ENCODE data around the gene GMDS. TPM values are rescaled to one million over a fixed set of nuclear protein-coding genes. Genes with fewer than 3 reads are reported as not detected.
A peak's percentile ranks its signal among the peaks of the same experiment; 100 is the strongest.

Gene GMDS
- total RNA-seq, 1 donor from 2014 or later = 27.0 TPM

DNA sequence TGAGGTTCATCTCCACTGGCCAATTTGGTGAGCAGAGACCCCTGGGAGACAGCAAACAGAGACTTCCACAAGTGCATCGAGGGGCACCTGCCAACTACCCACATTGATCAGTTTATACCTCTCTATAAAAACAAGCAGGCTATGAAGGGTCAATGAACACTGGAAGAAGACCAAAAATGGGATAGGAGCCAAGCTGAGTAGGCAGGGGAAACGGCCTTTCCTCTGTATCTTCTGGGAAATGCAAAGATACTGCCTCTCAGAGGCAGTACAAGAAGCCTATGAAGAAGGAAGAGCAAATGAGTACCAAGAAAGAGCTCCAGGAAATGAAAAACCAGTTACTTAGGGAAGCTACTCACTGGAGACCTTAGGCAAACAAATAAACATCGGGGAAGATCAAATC lies 247.7 kb downstream of the GMDS start:
- TF ChIP-seq, protein P1, sequence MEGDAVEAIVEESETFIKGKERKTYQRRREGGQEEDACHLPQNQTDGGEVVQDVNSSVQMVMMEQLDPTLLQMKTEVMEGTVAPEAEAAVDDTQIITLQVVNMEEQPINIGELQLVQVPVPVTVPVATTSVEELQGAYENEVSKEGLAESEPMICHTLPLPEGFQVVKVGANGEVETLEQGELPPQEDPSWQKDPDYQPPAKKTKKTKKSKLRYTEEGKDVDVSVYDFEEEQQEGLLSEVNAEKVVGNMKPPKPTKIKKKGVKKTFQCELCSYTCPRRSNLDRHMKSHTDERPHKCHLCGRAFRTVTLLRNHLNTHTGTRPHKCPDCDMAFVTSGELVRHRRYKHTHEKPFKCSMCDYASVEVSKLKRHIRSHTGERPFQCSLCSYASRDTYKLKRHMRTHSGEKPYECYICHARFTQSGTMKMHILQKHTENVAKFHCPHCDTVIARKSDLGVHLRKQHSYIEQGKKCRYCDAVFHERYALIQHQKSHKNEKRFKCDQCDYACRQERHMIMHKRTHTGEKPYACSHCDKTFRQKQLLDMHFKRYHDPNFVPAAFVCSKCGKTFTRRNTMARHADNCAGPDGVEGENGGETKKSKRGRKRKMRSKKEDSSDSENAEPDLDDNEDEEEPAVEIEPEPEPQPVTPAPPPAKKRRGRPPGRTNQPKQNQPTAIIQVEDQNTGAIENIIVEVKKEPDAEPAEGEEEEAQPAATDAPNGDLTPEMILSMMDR (IDR thresholded peaks at IDR 0.05; ENCODE audit: insufficient read depth, low read length, poor library complexity, severe bottlenecking) = no peak
- no peak for DNase-seq (ENCODE audit: low read depth)
- Histone ChIP-seq H3K27me3 (ENCODE audit: control insufficient read depth, insufficient read depth, low read length) (no peaks in the 10 kb centered on the region), H3K4me3 (ENCODE audit: low read depth, low read length) (no peak overlapping the region), H3K36me3 (ENCODE audit: control insufficient read depth, insufficient read depth, low read length) (no peaks in the 10 kb centered on the region)

DNA sequence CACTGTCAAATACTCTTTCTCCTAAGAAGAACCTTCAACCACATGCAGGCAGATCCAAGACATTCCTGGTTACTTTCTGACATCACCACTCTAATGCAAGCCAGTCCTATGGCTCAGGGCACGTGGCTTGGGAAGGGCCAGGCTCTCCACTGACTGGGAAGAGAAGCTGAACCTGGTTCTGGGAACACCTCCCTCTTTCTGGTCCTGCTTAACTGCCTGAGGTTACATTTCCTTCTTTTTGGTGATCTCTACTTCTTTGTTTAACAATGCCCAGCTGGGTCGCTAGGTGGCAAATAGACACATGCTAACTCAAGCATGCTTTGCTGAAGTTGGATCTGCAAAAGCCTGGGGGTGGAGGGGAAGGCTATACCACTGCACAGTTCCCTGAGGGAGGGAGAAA lies 249.8 kb downstream of the GMDS start:
- Histone ChIP-seq H3K36me3 (ENCODE audit: control insufficient read depth, insufficient read depth, low read length) (no peaks in the 10 kb centered on the region), H3K27me3 (ENCODE audit: control insufficient read depth, insufficient read depth, low read length) (no peaks in the 10 kb centered on the region), H3K4me3 (ENCODE audit: low read depth, low read length) (no peak overlapping the region)
- TF ChIP-seq, protein P1 (IDR thresholded peaks at IDR 0.05; ENCODE audit: insufficient read depth, low read length, poor library complexity, severe bottlenecking) = no peak
- DNase-seq (ENCODE audit: low read depth) = no peak

- no peaks in the 10 kb centered on the region for H3K27me3 ChIP-seq (ENCODE audit: control insufficient read depth, insufficient read depth, low read length)
- H3K36me3 ChIP-seq (ENCODE audit: control insufficient read depth, insufficient read depth, low read length) = no peaks in the 10 kb centered on the region
- H3K4me3 ChIP-seq (ENCODE audit: low read depth, low read length) = no peak overlapping the region
- DNase-seq (ENCODE audit: low read depth) = peak; percentile 19
- TF ChIP-seq, protein P1 (IDR thresholded peaks at IDR 0.05; ENCODE audit: insufficient read depth, low read length, poor library complexity, severe bottlenecking) = no peak
These were observed 252.4 kb downstream of the GMDS start for GRCh38 chr6:1993042-1993441.

DNA sequence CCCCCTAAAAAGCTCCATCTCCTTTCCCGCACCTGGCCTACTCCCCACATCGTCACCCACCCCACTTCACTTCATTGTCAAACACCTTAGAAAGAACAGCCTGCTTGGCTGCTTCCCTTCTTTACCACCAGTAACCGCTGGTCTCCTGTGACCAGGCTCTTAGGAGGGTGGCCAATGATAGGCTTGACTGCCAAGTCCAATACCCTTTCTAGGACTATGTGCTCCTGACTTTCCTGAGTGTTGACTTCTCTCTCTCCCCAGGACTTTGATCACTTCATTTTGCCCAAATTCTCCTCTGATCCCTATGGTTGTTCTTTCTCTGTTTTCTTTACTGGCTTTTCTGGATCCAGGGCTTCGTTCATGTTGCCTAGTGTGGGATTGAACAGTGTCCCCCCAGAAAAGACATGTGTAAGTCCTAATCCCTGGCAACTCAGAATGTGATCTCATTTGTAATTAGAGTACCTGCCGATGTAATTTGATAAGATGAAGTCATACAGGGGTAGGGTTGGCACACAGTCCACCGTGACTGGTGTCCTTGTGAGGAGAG lies 254.0 kb downstream of the GMDS start:
- no peaks in the 10 kb centered on the region for H3K27me3 ChIP-seq (ENCODE audit: control insufficient read depth, insufficient read depth, low read length)
- TF ChIP-seq, protein P1 (IDR thresholded peaks at IDR 0.05; ENCODE audit: insufficient read depth, low read length, poor library complexity, severe bottlenecking) = no peak
- no peaks in the 10 kb centered on the region for H3K36me3 ChIP-seq (ENCODE audit: control insufficient read depth, insufficient read depth, low read length)
- no peak for DNase-seq (ENCODE audit: low read depth)
- no peak overlapping the region for H3K4me3 ChIP-seq (ENCODE audit: low read depth, low read length)

- TF ChIP-seq, protein P1 (IDR thresholded peaks at IDR 0.05; ENCODE audit: insufficient read depth, low read length, poor library complexity, severe bottlenecking) = no peak
- no peaks in the 10 kb centered on the region for H3K27me3 ChIP-seq (ENCODE audit: control insufficient read depth, insufficient read depth, low read length)
- H3K36me3 ChIP-seq (ENCODE audit: control insufficient read depth, insufficient read depth, low read length) = no peaks in the 10 kb centered on the region
- no peak for DNase-seq (ENCODE audit: low read depth)
- no peak overlapping the region for H3K4me3 ChIP-seq (ENCODE audit: low read depth, low read length)
These were observed 256.6 kb downstream of the GMDS start for GRCh38 chr6:1988843-1989242.

- H3K4me3 ChIP-seq (ENCODE audit: low read depth, low read length) = no peak overlapping the region
- TF ChIP-seq, protein P1 (IDR thresholded peaks at IDR 0.05; ENCODE audit: insufficient read depth, low read length, poor library complexity, severe bottlenecking) = no peak
- H3K36me3 ChIP-seq (ENCODE audit: control insufficient read depth, insufficient read depth, low read length) = no peaks in the 10 kb centered on the region
- DNase-seq (ENCODE audit: low read depth) = peak; percentile 14
- no peaks in the 10 kb centered on the region for H3K27me3 ChIP-seq (ENCODE audit: control insufficient read depth, insufficient read depth, low read length)
These were observed 257.8 kb downstream of the GMDS start for GRCh38 chr6:1987640-1988039.

All from kidney epithelial cell (primary cell).